ENCODE measurements around the gene COL4A1.

COL4A1 gene

GRCh38 chr13:110317496-110318195, 10.7 kb upstream of the COL4A1 start:
- Histone ChIP-seq H3K9me3 (ENCODE audit: low read length) (no peaks in the 10 kb centered on the region), H3K27me3 (ENCODE audit: insufficient read depth, low read length) (peaks cover 14% of the 10 kb centered on the region), H3K4me2 (ENCODE audit: low read length) (no peak overlapping the region), H3K27ac (ENCODE audit: low read depth, low read length, poor library complexity, severe bottlenecking) (no peak overlapping the region), H3K36me3 (ENCODE audit: insufficient read depth, low read length) (no peaks in the 10 kb centered on the region), H3K4me1 (ENCODE audit: insufficient read depth, low read length, severe bottlenecking) (no peaks in the 10 kb centered on the region), H3F3A (ENCODE audit: insufficient read depth, low read length) (no peaks in the 10 kb centered on the region), H3K9me2 (ENCODE audit: low read depth, low read length) (no peaks in the 10 kb centered on the region), H3K79me2 (ENCODE audit: insufficient read depth, low read length) (no peaks in the 10 kb centered on the region), H3K9ac (ENCODE audit: low read length) (no peak overlapping the region), H4K20me1 (ENCODE audit: insufficient read depth, low read length) (no peaks in the 10 kb centered on the region), H2AFZ (ENCODE audit: low read length) (no peak overlapping the region), H3K4me3 (ENCODE audit: low read depth, low read length, poor library complexity, severe bottlenecking) (no peak overlapping the region)
- TF ChIP-seq CTCF (IDR thresholded peaks at IDR 0.05; ENCODE audit: low read length) (no peak), EZH2 (IDR thresholded peaks at IDR 0.05; ENCODE audit: borderline replicate concordance, low read length) (no peak)

- Histone ChIP-seq H3K9me3 (ENCODE audit: low read length) (no peaks in the 10 kb centered on the region), H3F3A (ENCODE audit: insufficient read depth, low read length) (no peaks in the 10 kb centered on the region), H3K4me1 (ENCODE audit: insufficient read depth, low read length, severe bottlenecking) (no peaks in the 10 kb centered on the region), H3K36me3 (ENCODE audit: insufficient read depth, low read length) (no peaks in the 10 kb centered on the region), H2AFZ (ENCODE audit: low read length) (no peak overlapping the region), H3K4me2 (ENCODE audit: low read length) (no peak overlapping the region), H3K79me2 (ENCODE audit: insufficient read depth, low read length) (no peaks in the 10 kb centered on the region), H4K20me1 (ENCODE audit: insufficient read depth, low read length) (no peaks in the 10 kb centered on the region), H3K9ac (ENCODE audit: low read length) (no peak overlapping the region), H3K9me2 (ENCODE audit: low read depth, low read length) (no peaks in the 10 kb centered on the region), H3K4me3 (ENCODE audit: low read depth, low read length, poor library complexity, severe bottlenecking) (no peak overlapping the region), H3K27ac (ENCODE audit: low read depth, low read length, poor library complexity, severe bottlenecking) (no peak overlapping the region), H3K27me3 (ENCODE audit: insufficient read depth, low read length) (peaks cover 14% of the 10 kb centered on the region)
- TF ChIP-seq CTCF (IDR thresholded peaks at IDR 0.05; ENCODE audit: low read length) (no peak), EZH2 (IDR thresholded peaks at IDR 0.05; ENCODE audit: borderline replicate concordance, low read length) (no peak)
These were observed 10.1 kb upstream of the COL4A1 start for GRCh38 chr13:110317093-110317492.

GRCh38 chr13:110316196-110316595, 9.2 kb upstream of the COL4A1 start:
- H3K4me1 ChIP-seq (ENCODE audit: insufficient read depth, low read length, severe bottlenecking), result no peaks in the 10 kb centered on the region
- H3F3A ChIP-seq (ENCODE audit: insufficient read depth, low read length), result no peaks in the 10 kb centered on the region
- no peak overlapping the region for H3K27ac ChIP-seq (ENCODE audit: low read depth, low read length, poor library complexity, severe bottlenecking)
- H3K9me3 ChIP-seq (ENCODE audit: low read length), result no peaks in the 10 kb centered on the region
- no peaks in the 10 kb centered on the region for H3K36me3 ChIP-seq (ENCODE audit: insufficient read depth, low read length)
- H4K20me1 ChIP-seq (ENCODE audit: insufficient read depth, low read length), result no peaks in the 10 kb centered on the region
- H3K4me2 ChIP-seq (ENCODE audit: low read length), result no peak overlapping the region
- no peaks in the 10 kb centered on the region for H3K9me2 ChIP-seq (ENCODE audit: low read depth, low read length)
- H3K27me3 ChIP-seq (ENCODE audit: insufficient read depth, low read length), result peaks cover 14% of the 10 kb centered on the region
- no peaks in the 10 kb centered on the region for H3K79me2 ChIP-seq (ENCODE audit: insufficient read depth, low read length)
- no peak overlapping the region for H2AFZ ChIP-seq (ENCODE audit: low read length)
- no peak overlapping the region for H3K4me3 ChIP-seq (ENCODE audit: low read depth, low read length, poor library complexity, severe bottlenecking)
- no peak overlapping the region for H3K9ac ChIP-seq (ENCODE audit: low read length)
- TF ChIP-seq CTCF (IDR thresholded peaks at IDR 0.05; ENCODE audit: low read length) (no peak), EZH2 (IDR thresholded peaks at IDR 0.05; ENCODE audit: borderline replicate concordance, low read length) (no peak)

Data from OCI-LY1 (cell line).